DND-41 (cell line): ENCODE measurements around the gene ATP10D.

Experiments used
- ATAC-seq: fragments of 200-7000 bp; cut with Tn5 transposase; 3 replicates; pipeline ENCODE4 v1.9.1; 2021; ENCODE audit warnings: low read depth; ENCODE audit not compliant: insufficient read depth
- DNase-seq: peaks from one replicate; pipeline ENCODE4 v3.0.0-alpha.2; 2020
- H2AFZ ChIP-seq: 2 replicates; pipeline ENCODE4 v1.6.0; 2012; ENCODE audit warnings: low read depth, low read length
- H3K27ac ChIP-seq: 2 replicates; pipeline ENCODE4 v1.5.1; 2012; ENCODE audit warnings: low read length, inconsistent platforms
- H3K27me3 ChIP-seq: fragments of 200-600 bp; sonication (generic); 2 replicates; pipeline ENCODE4 v1.6.0; 2012; ENCODE audit warnings: low read length, mild to moderate bottlenecking, inconsistent platforms; ENCODE audit not compliant: insufficient read depth, poor library complexity
- H3K36me3 ChIP-seq: 2 replicates; pipeline ENCODE4 v1.5.1; 2012; ENCODE audit warnings: low read length, inconsistent platforms; ENCODE audit not compliant: insufficient read depth
- H3K4me1 ChIP-seq: 2 replicates; pipeline ENCODE4 v1.5.1; 2012; ENCODE audit warnings: mild to moderate bottlenecking, low read length; ENCODE audit not compliant: insufficient read depth
- H3K4me2 ChIP-seq: 2 replicates; pipeline ENCODE4 v1.6.0; 2012; ENCODE audit warnings: mild to moderate bottlenecking, moderate library complexity, low read length, inconsistent platforms; ENCODE audit not compliant: insufficient read depth
- H3K4me3 ChIP-seq, 2 experiments: fragments of 200-600 bp in 1 of 2; shearing (Covaris generic) in 1 of 2; 2 replicates each; pipeline ENCODE4 v1.5.1; 2012 to 2016; ENCODE audit warnings: inconsistent platforms in 2 of 2, low read length in 2 of 2, mild to moderate bottlenecking in 2 of 2, low read depth in 1 of 2, moderate library complexity in 1 of 2
- H3K79me2 ChIP-seq: 2 replicates; pipeline ENCODE4 v1.6.0; 2012; ENCODE audit warnings: low read length, inconsistent platforms; ENCODE audit not compliant: insufficient read depth
- H3K9ac ChIP-seq: 2 replicates; pipeline ENCODE4 v1.6.0; 2012; ENCODE audit warnings: low read depth, mild to moderate bottlenecking, inconsistent platforms, low read length, moderate library complexity
- H3K9me3 ChIP-seq: 2 replicates; pipeline ENCODE4 v1.5.1; 2012; ENCODE audit warnings: low read length, moderate library complexity, mild to moderate bottlenecking, inconsistent platforms; ENCODE audit not compliant: insufficient read depth, severe bottlenecking
- H4K20me1 ChIP-seq: 2 replicates; pipeline ENCODE4 v1.6.0; 2012; ENCODE audit warnings: low read length; ENCODE audit not compliant: insufficient read depth
- CTCF ChIP-seq: IDR thresholded peaks from 2 replicates; pipeline ENCODE4 v1.5.1; 2012; ENCODE audit warnings: borderline replicate concordance, low read length, moderate library complexity, mild to moderate bottlenecking; ENCODE audit not compliant: poor library complexity, severe bottlenecking; ENCODE audit errors: extremely low read depth
- EZH2 ChIP-seq: IDR thresholded peaks from 3 replicates; pipeline ENCODE4 v1.6.1; 2012; ENCODE audit warnings: borderline replicate concordance, low read depth, mild to moderate bottlenecking, moderate library complexity, low read length, inconsistent platforms; ENCODE audit not compliant: severe bottlenecking

Gene ATP10D

GRCh38 chr4:47639531-47639930 lies 154.5 kb downstream of the ATP10D start:
- no peaks in the 10 kb centered on the region for H3K79me2 ChIP-seq
- no peak overlapping the region for H3K4me3 ChIP-seq
- no peak for TF ChIP-seq CTCF
- no peak for TF ChIP-seq EZH2
- no peaks in the 10 kb centered on the region for H3K36me3 ChIP-seq
- no peaks in the 10 kb centered on the region for H3K4me1 ChIP-seq
- no peaks in the 10 kb centered on the region for H3K27me3 ChIP-seq
- no peak overlapping the region for H3K9ac ChIP-seq
- no peak overlapping the region for H2AFZ ChIP-seq
- H3K9me3 ChIP-seq: no peaks in the 10 kb centered on the region
- H3K4me2 ChIP-seq: no peak overlapping the region
- ATAC-seq (no peak), DNase-seq (no peak)
- no peaks in the 10 kb centered on the region for H4K20me1 ChIP-seq
- H3K27ac ChIP-seq: no peak overlapping the region

GRCh38 chr4:47640911-47641310 lies 155.8 kb downstream of the ATP10D start:
- no peak overlapping the region for H3K4me3 ChIP-seq
- no peak for TF ChIP-seq EZH2
- no peak for TF ChIP-seq CTCF
- no peaks in the 10 kb centered on the region for H3K27me3 ChIP-seq
- H2AFZ ChIP-seq: no peak overlapping the region
- H3K9me3 ChIP-seq: no peaks in the 10 kb centered on the region
- H3K9ac ChIP-seq: no peak overlapping the region
- no peak overlapping the region for H3K4me2 ChIP-seq
- no peaks in the 10 kb centered on the region for H3K36me3 ChIP-seq
- ATAC-seq (no peak), DNase-seq (no peak)
- no peaks in the 10 kb centered on the region for H3K79me2 ChIP-seq
- H3K4me1 ChIP-seq: no peaks in the 10 kb centered on the region
- H3K27ac ChIP-seq: no peak overlapping the region
- H4K20me1 ChIP-seq: no peaks in the 10 kb centered on the region

GRCh38 chr4:47641755-47642154 lies 156.7 kb downstream of the ATP10D start:
- H4K20me1 ChIP-seq: no peaks in the 10 kb centered on the region
- ATAC-seq (no peak), DNase-seq (no peak)
- H3K79me2 ChIP-seq: no peaks in the 10 kb centered on the region
- no peak overlapping the region for H3K4me3 ChIP-seq
- no peaks in the 10 kb centered on the region for H3K27me3 ChIP-seq
- no peak overlapping the region for H2AFZ ChIP-seq
- no peak overlapping the region for H3K27ac ChIP-seq
- H3K36me3 ChIP-seq: no peaks in the 10 kb centered on the region
- no peaks in the 10 kb centered on the region for H3K4me1 ChIP-seq
- H3K4me2 ChIP-seq: no peak overlapping the region
- TF ChIP-seq CTCF: no peak
- no peak for TF ChIP-seq EZH2
- no peaks in the 10 kb centered on the region for H3K9me3 ChIP-seq
- no peak overlapping the region for H3K9ac ChIP-seq

GRCh38 chr4:47642191-47642830 lies 157.2 kb downstream of the ATP10D start:
- H3K36me3 ChIP-seq: no peaks in the 10 kb centered on the region
- H3K4me3 ChIP-seq: no peak overlapping the region
- no peak overlapping the region for H3K9ac ChIP-seq
- H4K20me1 ChIP-seq: no peaks in the 10 kb centered on the region
- H3K4me1 ChIP-seq: no peaks in the 10 kb centered on the region
- no peak for TF ChIP-seq CTCF
- TF ChIP-seq EZH2: no peak
- no peaks in the 10 kb centered on the region for H3K9me3 ChIP-seq
- DNase-seq (no peak), ATAC-seq (no peak)
- no peak overlapping the region for H2AFZ ChIP-seq
- H3K27ac ChIP-seq: no peak overlapping the region
- no peaks in the 10 kb centered on the region for H3K79me2 ChIP-seq
- no peak overlapping the region for H3K4me2 ChIP-seq
- H3K27me3 ChIP-seq: no peaks in the 10 kb centered on the region
